GM12874 (cell line): ENCODE data around the gene DDX10.

Experiments
- TF ChIP-seq, protein P1 (sequence below): IDR thresholded peaks from 2 replicates; pipeline ENCODE4 v1.5.1; 2011; ENCODE audit warnings: low read depth, mild to moderate bottlenecking, control low read depth, low read length, moderate library complexity; ENCODE audit not compliant: insufficient read depth

DDX10 gene

DNA sequence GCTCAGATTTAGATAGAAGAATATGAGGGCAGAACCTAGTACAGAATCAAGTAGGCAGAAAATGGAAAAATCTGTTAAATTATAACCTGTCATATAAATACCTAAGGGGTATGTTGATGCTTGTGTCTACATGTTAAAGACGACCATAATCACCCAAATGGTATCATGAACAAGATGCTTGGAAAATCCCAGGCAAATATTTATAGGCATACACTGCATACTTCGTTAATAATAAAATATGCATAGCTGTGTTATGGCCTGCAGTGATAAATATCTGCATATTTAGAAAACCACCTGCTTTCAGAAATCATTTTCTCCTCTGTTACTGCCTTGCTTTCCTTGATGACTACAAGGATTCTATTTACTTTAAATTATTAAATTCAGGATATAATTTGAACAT is 18.9 kb upstream of the DDX10 start:
- TF ChIP-seq, protein P1, sequence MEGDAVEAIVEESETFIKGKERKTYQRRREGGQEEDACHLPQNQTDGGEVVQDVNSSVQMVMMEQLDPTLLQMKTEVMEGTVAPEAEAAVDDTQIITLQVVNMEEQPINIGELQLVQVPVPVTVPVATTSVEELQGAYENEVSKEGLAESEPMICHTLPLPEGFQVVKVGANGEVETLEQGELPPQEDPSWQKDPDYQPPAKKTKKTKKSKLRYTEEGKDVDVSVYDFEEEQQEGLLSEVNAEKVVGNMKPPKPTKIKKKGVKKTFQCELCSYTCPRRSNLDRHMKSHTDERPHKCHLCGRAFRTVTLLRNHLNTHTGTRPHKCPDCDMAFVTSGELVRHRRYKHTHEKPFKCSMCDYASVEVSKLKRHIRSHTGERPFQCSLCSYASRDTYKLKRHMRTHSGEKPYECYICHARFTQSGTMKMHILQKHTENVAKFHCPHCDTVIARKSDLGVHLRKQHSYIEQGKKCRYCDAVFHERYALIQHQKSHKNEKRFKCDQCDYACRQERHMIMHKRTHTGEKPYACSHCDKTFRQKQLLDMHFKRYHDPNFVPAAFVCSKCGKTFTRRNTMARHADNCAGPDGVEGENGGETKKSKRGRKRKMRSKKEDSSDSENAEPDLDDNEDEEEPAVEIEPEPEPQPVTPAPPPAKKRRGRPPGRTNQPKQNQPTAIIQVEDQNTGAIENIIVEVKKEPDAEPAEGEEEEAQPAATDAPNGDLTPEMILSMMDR = no peak

GRCh38 chr11:108647387-108647700 is 17.5 kb upstream of the DDX10 start:
- TF ChIP-seq, protein P1 = no peak

DNA sequence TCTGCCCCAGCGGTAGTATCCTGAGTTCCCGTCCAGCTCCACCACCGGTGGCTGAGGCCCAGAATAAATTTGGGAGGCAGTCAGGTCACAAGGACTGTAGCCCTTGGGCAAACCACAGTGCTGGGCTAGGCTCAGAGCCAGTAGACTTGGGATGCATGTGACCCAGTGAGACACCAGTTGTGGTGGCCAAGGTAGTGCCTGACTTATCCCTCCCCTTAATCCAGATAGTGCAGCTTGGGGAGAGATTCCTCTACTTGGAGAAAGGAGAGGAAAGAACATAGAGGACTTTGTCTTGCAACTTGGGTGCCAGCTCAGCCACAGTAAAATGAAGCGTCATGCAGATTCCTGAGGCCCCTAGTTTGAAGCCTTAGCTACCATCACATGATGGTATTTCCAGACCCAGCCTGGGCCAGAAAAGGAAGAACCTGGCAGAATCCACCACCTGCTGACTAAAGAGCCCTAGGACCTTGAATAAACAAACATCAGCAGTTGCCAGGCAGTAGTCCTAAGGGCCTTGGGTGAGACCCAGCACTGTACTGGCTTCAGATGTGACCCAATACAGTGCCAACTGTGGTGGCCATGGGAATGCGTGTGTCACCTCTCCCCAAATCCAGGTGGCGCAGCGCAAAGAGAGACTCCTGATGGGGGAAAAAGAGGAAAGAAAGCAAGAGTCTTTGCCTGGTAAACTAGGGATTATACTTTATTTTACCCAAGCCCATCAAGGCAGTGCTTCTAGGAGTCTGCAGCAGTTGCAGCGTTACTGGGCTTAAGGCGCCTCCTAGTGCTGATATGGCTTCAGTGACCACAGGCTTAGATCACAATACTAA is 17.0 kb upstream of the DDX10 start:
- TF ChIP-seq, protein P1 = peak; percentile 86

- TF ChIP-seq, protein P1 = no peak
These were observed 16.4 kb upstream of the DDX10 start for GRCh38 chr11:108648528-108648885.

- TF ChIP-seq, protein P1 = peak; percentile 28; the same call in 1 of the 2 replicates
These were observed 9.8 kb upstream of the DDX10 start for GRCh38 chr11:108654994-108655631.

- TF ChIP-seq, protein P1 = no peak
These were observed 2.2 kb upstream of the DDX10 start for GRCh38 chr11:108662700-108663099.

GRCh38 chr11:108663154-108663877 is 1.6 kb upstream of the DDX10 start:
- TF ChIP-seq, protein P1 = no peak
